ENCODE data around the gene PPP3R1. TPM values are rescaled to one million over a fixed set of nuclear protein-coding genes. Genes with fewer than 3 reads are reported as not detected.

The PPP3R1 gene
- total RNA-seq, 1 experiment from 2014 or later: 70.9 TPM

DNA sequence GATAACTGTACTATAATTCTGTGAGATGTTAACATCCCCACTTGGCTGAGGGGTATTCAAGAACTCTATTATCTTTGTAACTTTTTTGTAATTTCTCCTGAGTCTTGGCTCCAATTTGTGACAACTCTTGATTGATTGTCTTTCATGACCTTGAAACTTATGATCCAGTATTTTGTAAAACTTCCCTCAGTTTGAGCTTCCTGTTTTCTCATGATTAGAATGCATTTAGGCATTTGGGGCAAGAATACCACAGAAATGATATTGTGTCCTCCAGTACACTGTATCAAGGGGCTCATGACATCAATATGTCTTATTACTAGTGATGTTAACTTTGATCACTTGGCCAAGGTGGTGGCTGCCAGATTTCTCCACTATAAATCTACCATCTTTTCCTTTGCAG is 57.2 kb downstream of the PPP3R1 start:
- POLR2A ChIA-PET: no interaction called here
- Histone ChIP-seq H3K36me3 (ENCODE audit: control insufficient read depth, insufficient read depth, low read length) (no peaks in the 10 kb centered on the region), H3K9me3 (no peaks in the 10 kb centered on the region), H3K4me1 (no peaks in the 10 kb centered on the region), H3K27me3 (replicated peaks; ENCODE audit: control insufficient read depth, insufficient read depth, low read length) (no peaks in the 10 kb centered on the region), H3K4me3 (ENCODE audit: low read depth, low read length) (no peak overlapping the region)
- no peak overlapping the region for H3K27ac Mint-ChIP-seq (ENCODE audit: unreplicated experiment)
- H3K4me1 Mint-ChIP-seq (ENCODE audit: low read depth, unreplicated experiment): peaks cover 17% of the 10 kb centered on the region
- no peak overlapping the region for H3K4me3 Mint-ChIP-seq (ENCODE audit: unreplicated experiment)
- no peak for DNase-seq
- CTCF ChIA-PET: interaction anchor here (1.0 kb wide), 1 partner anchor 30 kb away, joined by 4 read pairs; no protein-coding TSS in a partner anchor
- no peaks in the 10 kb centered on the region for H3K27me3 Mint-ChIP-seq (ENCODE audit: insufficient read depth, unreplicated experiment)
- intact Hi-C loops (cut with micrococcal nuclease; ENCODE audit: unreplicated experiment): loop anchor here (5.0 kb wide), 1 partner anchor 57 kb away; the partner anchor contains the start of gene PPP3R1
- H3K36me3 Mint-ChIP-seq (ENCODE audit: insufficient read depth, unreplicated experiment): no peaks in the 10 kb centered on the region
- BruUV-seq (replicated peaks): no TSS peak
- TF ChIP-seq, protein P1, sequence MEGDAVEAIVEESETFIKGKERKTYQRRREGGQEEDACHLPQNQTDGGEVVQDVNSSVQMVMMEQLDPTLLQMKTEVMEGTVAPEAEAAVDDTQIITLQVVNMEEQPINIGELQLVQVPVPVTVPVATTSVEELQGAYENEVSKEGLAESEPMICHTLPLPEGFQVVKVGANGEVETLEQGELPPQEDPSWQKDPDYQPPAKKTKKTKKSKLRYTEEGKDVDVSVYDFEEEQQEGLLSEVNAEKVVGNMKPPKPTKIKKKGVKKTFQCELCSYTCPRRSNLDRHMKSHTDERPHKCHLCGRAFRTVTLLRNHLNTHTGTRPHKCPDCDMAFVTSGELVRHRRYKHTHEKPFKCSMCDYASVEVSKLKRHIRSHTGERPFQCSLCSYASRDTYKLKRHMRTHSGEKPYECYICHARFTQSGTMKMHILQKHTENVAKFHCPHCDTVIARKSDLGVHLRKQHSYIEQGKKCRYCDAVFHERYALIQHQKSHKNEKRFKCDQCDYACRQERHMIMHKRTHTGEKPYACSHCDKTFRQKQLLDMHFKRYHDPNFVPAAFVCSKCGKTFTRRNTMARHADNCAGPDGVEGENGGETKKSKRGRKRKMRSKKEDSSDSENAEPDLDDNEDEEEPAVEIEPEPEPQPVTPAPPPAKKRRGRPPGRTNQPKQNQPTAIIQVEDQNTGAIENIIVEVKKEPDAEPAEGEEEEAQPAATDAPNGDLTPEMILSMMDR (IDR thresholded peaks at IDR 0.05; ENCODE audit: insufficient read depth in 1 of 2, low read depth in 1 of 2, low read length in 1 of 2, severe bottlenecking in 1 of 2, unreplicated experiment in 1 of 2): no peak
- no peaks in the 10 kb centered on the region for H3K9me3 Mint-ChIP-seq (ENCODE audit: unreplicated experiment)

DNA sequence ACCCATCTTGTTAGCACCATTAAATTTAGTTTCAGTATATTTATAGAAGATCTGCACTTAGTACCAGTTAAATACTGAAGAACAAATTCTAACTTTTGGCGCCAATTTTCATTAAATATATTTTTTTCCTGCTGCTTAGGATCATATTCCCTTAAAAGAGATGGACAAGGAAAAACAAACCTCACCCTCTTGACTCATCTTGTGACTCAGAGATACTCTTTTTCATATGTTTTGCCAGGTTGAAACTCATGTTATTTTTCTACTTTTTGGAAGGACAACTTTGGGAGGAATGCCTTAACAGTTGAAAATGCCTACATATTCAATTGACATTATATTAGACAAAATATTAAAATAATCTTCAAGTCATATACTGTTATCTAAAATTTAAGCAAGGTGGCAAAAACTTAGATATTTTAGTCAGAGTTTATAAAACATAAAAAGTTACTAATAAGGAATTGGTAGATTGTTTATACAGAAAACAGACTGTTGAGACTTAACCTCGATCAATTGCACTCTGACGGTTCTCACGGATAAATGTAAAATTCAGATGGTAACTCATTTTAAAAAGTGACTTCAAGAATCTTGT is 58.5 kb downstream of the PPP3R1 start:
- no peak overlapping the region for H3K27ac Mint-ChIP-seq (ENCODE audit: unreplicated experiment)
- BruUV-seq (replicated peaks): no TSS peak
- H3K27me3 Mint-ChIP-seq (ENCODE audit: insufficient read depth, unreplicated experiment): no peaks in the 10 kb centered on the region
- intact Hi-C loops (cut with micrococcal nuclease; ENCODE audit: unreplicated experiment): no loop called here
- Histone ChIP-seq H3K27me3 (replicated peaks; ENCODE audit: control insufficient read depth, insufficient read depth, low read length) (no peaks in the 10 kb centered on the region), H3K9me3 (no peaks in the 10 kb centered on the region), H3K4me3 (ENCODE audit: low read depth, low read length) (no peak overlapping the region), H3K36me3 (ENCODE audit: control insufficient read depth, insufficient read depth, low read length) (no peaks in the 10 kb centered on the region), H3K4me1 (no peaks in the 10 kb centered on the region)
- no peak overlapping the region for H3K4me3 Mint-ChIP-seq (ENCODE audit: unreplicated experiment)
- peaks cover 17% of the 10 kb centered on the region for H3K4me1 Mint-ChIP-seq (ENCODE audit: low read depth, unreplicated experiment)
- CTCF ChIA-PET: no interaction called here
- no peak for DNase-seq
- H3K36me3 Mint-ChIP-seq (ENCODE audit: insufficient read depth, unreplicated experiment): no peaks in the 10 kb centered on the region
- TF ChIP-seq, protein P1 (IDR thresholded peaks at IDR 0.05; ENCODE audit: insufficient read depth in 1 of 2, low read depth in 1 of 2, low read length in 1 of 2, severe bottlenecking in 1 of 2, unreplicated experiment in 1 of 2): no peak
- POLR2A ChIA-PET: no interaction called here
- no peaks in the 10 kb centered on the region for H3K9me3 Mint-ChIP-seq (ENCODE audit: unreplicated experiment)

DNA sequence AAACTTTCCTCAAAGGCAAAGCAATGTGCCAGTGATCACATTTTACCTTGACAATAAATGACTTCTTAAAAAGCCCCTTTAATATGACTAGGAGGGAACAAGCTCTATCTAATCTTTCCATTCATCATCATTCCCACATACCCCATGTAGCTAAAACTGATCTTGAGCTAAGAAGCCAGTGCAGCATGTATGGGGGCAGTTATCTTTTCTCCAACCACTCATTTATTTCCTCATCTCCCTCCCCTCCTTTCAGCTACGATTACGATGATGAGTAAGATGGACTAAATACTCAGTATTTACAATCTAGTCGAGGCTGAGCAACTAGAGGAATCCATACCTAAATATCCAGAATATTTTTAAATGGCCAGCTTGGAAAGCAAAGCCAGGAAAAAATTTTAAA is 59.2 kb downstream of the PPP3R1 start:
- H3K27me3 Mint-ChIP-seq (ENCODE audit: insufficient read depth, unreplicated experiment): no peaks in the 10 kb centered on the region
- ChIA-PET POLR2A (no interaction called here), CTCF (interaction anchor here (1.0 kb wide), 1 partner anchor 90 kb away, joined by 3 read pairs; no protein-coding TSS in a partner anchor)
- no TSS peak for BruUV-seq (replicated peaks)
- Histone ChIP-seq H3K9me3 (no peaks in the 10 kb centered on the region), H3K4me3 (ENCODE audit: low read depth, low read length) (no peak overlapping the region), H3K27me3 (replicated peaks; ENCODE audit: control insufficient read depth, insufficient read depth, low read length) (no peaks in the 10 kb centered on the region), H3K36me3 (ENCODE audit: control insufficient read depth, insufficient read depth, low read length) (no peaks in the 10 kb centered on the region), H3K4me1 (no peaks in the 10 kb centered on the region)
- no peak for DNase-seq
- no peaks in the 10 kb centered on the region for H3K36me3 Mint-ChIP-seq (ENCODE audit: insufficient read depth, unreplicated experiment)
- intact Hi-C loops (cut with micrococcal nuclease; ENCODE audit: unreplicated experiment): no loop called here
- TF ChIP-seq, protein P1 (IDR thresholded peaks at IDR 0.05; ENCODE audit: insufficient read depth in 1 of 2, low read depth in 1 of 2, low read length in 1 of 2, severe bottlenecking in 1 of 2, unreplicated experiment in 1 of 2): no peak
- H3K4me3 Mint-ChIP-seq (ENCODE audit: unreplicated experiment): no peak overlapping the region
- no peak overlapping the region for H3K27ac Mint-ChIP-seq (ENCODE audit: unreplicated experiment)
- no peaks in the 10 kb centered on the region for H3K9me3 Mint-ChIP-seq (ENCODE audit: unreplicated experiment)
- H3K4me1 Mint-ChIP-seq (ENCODE audit: low read depth, unreplicated experiment): peaks cover 17% of the 10 kb centered on the region
